IMR-90 (cell line): ENCODE results near the gene NUCB1. TPM values are rescaled to one million over a fixed set of nuclear protein-coding genes. Genes with fewer than 3 reads are reported as not detected.

Source experiments
- ATAC-seq: fragments of 200-7000 bp; cut with Tn5 transposase; 2 replicates; pipeline ENCODE4 v1.9.1; 2020; ENCODE audit warnings: low read depth, mild to moderate bottlenecking, moderate library complexity
- BruUV-seq: library from RNA; stranded (reverse); fragments of 400-500 nt; replicated peaks from 2 replicates; lab custom pipeline; 2021; lab: Mats Ljungman, UMichigan
- CTCF ChIA-PET: fragments of 300-600 bp; formaldehyde crosslinking; extraction: SDS; loops from one replicate; lab custom pipeline; 2021; ENCODE audit warnings: antibody characterized with exemption; lab: Yijun Ruan, JAX
- POLR2A ChIA-PET: fragments of 300-600 bp; sonication (Branson Sonifier 250); formaldehyde crosslinking; loops from one replicate; lab custom pipeline; 2022; ENCODE audit warnings: antibody characterized with exemption; ENCODE audit not compliant: unreplicated experiment; lab: Charles Lee
- DNase-seq: peaks from one replicate; pipeline ENCODE4 v3.0.0; 2013
- H2AFZ ChIP-seq: replicated peaks from 2 replicates; pipeline ENCODE3; 2013; ENCODE audit warnings: low read length, mild to moderate bottlenecking; ENCODE audit not compliant: poor library complexity
- H2AK5ac ChIP-seq: 2 replicates; pipeline ENCODE4 v1.6.1; 2013; ENCODE audit warnings: low read depth, low read length, inconsistent platforms
- H2AK9ac ChIP-seq: replicated peaks from 2 replicates; pipeline ENCODE3; 2013; ENCODE audit warnings: mild to moderate bottlenecking, low read depth, low read length, moderate library complexity; ENCODE audit not compliant: poor library complexity
- H2BK120ac ChIP-seq: 2 replicates; pipeline ENCODE4 v1.6.1; 2013; ENCODE audit warnings: low read depth, low read length, inconsistent platforms
- H2BK15ac ChIP-seq: 3 replicates; pipeline ENCODE4 v1.6.1; 2013; ENCODE audit warnings: low read depth, low read length, inconsistent platforms
- H2BK20ac ChIP-seq: 2 replicates; pipeline ENCODE4 v1.6.1; 2013; ENCODE audit warnings: low read depth, mild to moderate bottlenecking, inconsistent platforms, low read length, moderate library complexity
- H2BK5ac ChIP-seq: 2 replicates; pipeline ENCODE4 v1.6.1; 2013; ENCODE audit warnings: mild to moderate bottlenecking, low read depth, low read length, inconsistent platforms; ENCODE audit not compliant: poor library complexity, severe bottlenecking
- H3K14ac ChIP-seq: replicated peaks from 2 replicates; pipeline ENCODE4 v1.6.1; 2013; ENCODE audit warnings: low read depth, low read length, inconsistent platforms
- H3K18ac ChIP-seq: 2 replicates; pipeline ENCODE4 v1.6.1; 2013; ENCODE audit warnings: low read depth, low read length, control low read depth
- H3K23ac ChIP-seq: 2 replicates; pipeline ENCODE4 v1.6.1; 2013; ENCODE audit warnings: low read depth, low read length, inconsistent platforms
- H3K27ac ChIP-seq: 2 replicates; pipeline ENCODE4 v1.5.1; 2013; ENCODE audit warnings: mild to moderate bottlenecking, control low read depth, low read length; ENCODE audit not compliant: insufficient read depth
- H3K27me3 ChIP-seq: 2 replicates; pipeline ENCODE4 v1.6.1; 2013; ENCODE audit warnings: low read length; ENCODE audit not compliant: control insufficient read depth, insufficient read depth
- H3K36me3 ChIP-seq: 2 replicates; pipeline ENCODE4 v1.6.1; 2013; ENCODE audit warnings: low read length, mixed read lengths; ENCODE audit not compliant: control insufficient read depth, insufficient read depth
- H3K4ac ChIP-seq: 2 replicates; pipeline ENCODE4 v1.6.1; 2013; ENCODE audit warnings: low read depth, low read length, inconsistent platforms
- H3K4me1 ChIP-seq: 2 replicates; pipeline ENCODE4 v1.6.1; 2013; ENCODE audit warnings: low read length, mixed read lengths; ENCODE audit not compliant: control insufficient read depth, insufficient read depth
- H3K4me2 ChIP-seq: 2 replicates; pipeline ENCODE4 v1.6.1; 2013; ENCODE audit warnings: low read depth, mild to moderate bottlenecking, control low read depth, low read length, moderate library complexity
- H3K4me3 ChIP-seq: 2 replicates; pipeline ENCODE4 v1.5.1; 2013; ENCODE audit warnings: low read depth, mild to moderate bottlenecking, control low read depth, low read length, moderate library complexity; ENCODE audit not compliant: insufficient read depth
- H3K56ac ChIP-seq: 2 replicates; pipeline ENCODE4 v1.6.1; 2013; ENCODE audit warnings: low read length, inconsistent platforms; ENCODE audit not compliant: insufficient read depth; ENCODE audit errors: extremely low read depth
- H3K79me1 ChIP-seq, 2 experiments: 2 replicates each; pipeline ENCODE4 v1.6.1; 2013; ENCODE audit warnings: low read length in 2 of 2, inconsistent platforms in 1 of 2, low read depth in 1 of 2
- H3K9ac ChIP-seq: 2 replicates; pipeline ENCODE4 v1.6.1; 2013; ENCODE audit warnings: low read depth, low read length, control low read depth
- H3K9me1 ChIP-seq: 2 replicates; pipeline ENCODE4 v1.6.1; 2013; ENCODE audit warnings: low read length, inconsistent platforms; ENCODE audit not compliant: insufficient read depth
- H3K9me3 ChIP-seq: 2 replicates; pipeline ENCODE4 v1.6.1; 2013; ENCODE audit warnings: low read length; ENCODE audit not compliant: control insufficient read depth, insufficient read depth
- H4K20me1 ChIP-seq: 2 replicates; pipeline ENCODE4 v1.6.1; 2013; ENCODE audit warnings: low read length, inconsistent platforms; ENCODE audit not compliant: insufficient read depth
- H4K5ac ChIP-seq: 2 replicates; pipeline ENCODE4 v1.6.1; 2013; ENCODE audit warnings: mild to moderate bottlenecking, low read depth, low read length, control low read depth
- H4K8ac ChIP-seq, 2 experiments: 2 replicates each; pipeline ENCODE4 v1.6.1; 2013; ENCODE audit warnings: low read depth in 2 of 2, low read length in 2 of 2, control low read depth in 1 of 2, inconsistent platforms in 1 of 2
- H4K91ac ChIP-seq: 2 replicates; pipeline ENCODE4 v1.6.1; 2013; ENCODE audit warnings: low read depth, low read length, inconsistent platforms; ENCODE audit not compliant: insufficient read depth
- BHLHE40 ChIP-seq: fragments of 150-350 bp; IDR thresholded peaks from 2 replicates; pipeline ENCODE4 v1.6.1; 2016; ENCODE audit warnings: mild to moderate bottlenecking, low read depth, low read length
- CEBPB ChIP-seq: IDR thresholded peaks from 2 replicates; pipeline ENCODE4 v1.6.1; 2012; ENCODE audit warnings: low read depth, low read length, improper control_type of control experiment
- ELK1 ChIP-seq: fragments of 150-350 bp; IDR thresholded peaks from 2 replicates; pipeline ENCODE4 v1.6.1; 2016; ENCODE audit warnings: low read depth, mild to moderate bottlenecking, low read length, moderate library complexity, borderline replicate concordance
- MAFK ChIP-seq: IDR thresholded peaks from 2 replicates; pipeline ENCODE4 v1.6.1; 2012; ENCODE audit warnings: low read depth, low read length, improper control_type of control experiment
- MAZ ChIP-seq: IDR thresholded peaks from 2 replicates; pipeline ENCODE4 v1.6.1; 2012; ENCODE audit warnings: low read depth, mild to moderate bottlenecking, low read length, improper control_type of control experiment, moderate library complexity, borderline replicate concordance
- MXI1 ChIP-seq: IDR thresholded peaks from 2 replicates; pipeline ENCODE4 v1.6.1; 2012; ENCODE audit warnings: low read depth, mild to moderate bottlenecking, low read length, moderate library complexity, borderline replicate concordance
- POLR2A ChIP-seq: IDR thresholded peaks from 2 replicates; pipeline ENCODE4 v1.6.1; 2012; ENCODE audit warnings: mild to moderate bottlenecking, low read depth, low read length
- RAD21 ChIP-seq: IDR thresholded peaks from 2 replicates; pipeline ENCODE4 v1.6.1; 2012; ENCODE audit warnings: low read length, improper control_type of control experiment
- RCOR1 ChIP-seq: IDR thresholded peaks from 2 replicates; pipeline ENCODE4 v1.6.1; 2012; ENCODE audit warnings: mild to moderate bottlenecking, low read length, improper control_type of control experiment; ENCODE audit not compliant: insufficient replicate concordance
- SMC3 ChIP-seq: fragments of 150-350 bp; IDR thresholded peaks from 2 replicates; pipeline ENCODE4 v1.6.1; 2016; ENCODE audit warnings: low read depth, mild to moderate bottlenecking, antibody characterized with exemption, low read length, moderate library complexity
- WGBS, 2 experiments: methylation state at CpG; one replicate each; pipeline versions ENCODE4 v1.1.5 to v1.1.7; 2013; ENCODE audit warnings: missing lambda C conversion rate in 2 of 2; ENCODE audit not compliant: insufficient read length in 1 of 2; ENCODE audit errors: extremely low coverage in 2 of 2; 5-methylcytosine and 5-hydroxymethylcytosine counted together
- dilution Hi-C: fragments of 300-500 bp; cut with HindIII; formaldehyde crosslinking; loops from one replicate; pipeline ENCODE4 v1.14.3; 2018; ENCODE audit warnings: low sequenced_read_pairs; ENCODE audit not compliant: unreplicated experiment
- in situ Hi-C: fragments of 300-500 bp; cut with MboI; formaldehyde crosslinking; loops from 3 replicates; pipeline ENCODE4 v1.14.3; 2019; ENCODE audit warnings: low sequenced_read_pairs, inconsistent platforms, mixed read lengths
- intact Hi-C: fragments of 100-400 bp; cut with micrococcal nuclease; formaldehyde crosslinking; loops from 2 replicates; pipeline ENCODE4 v1.10.0; 2022
- polyA plus RNA-seq, 3 experiments: library from polyadenylated mRNA; depleted of rRNA; stranded (reverse); fragments of >200 nt; gene quantifications; 2 replicates each; pipeline ENCODE4 v1.2.3, GENCODE V29; 2012; ENCODE audit warnings: low replicate concordance in 1 of 3
- total RNA-seq: library from RNA; depleted of rRNA; stranded (reverse); fragments of >200 nt; gene quantifications from 2 replicates; pipeline ENCODE4 v1.2.3, GENCODE V29; 2012

The NUCB1 gene
- total and polyA plus RNA-seq, 2 of the 4 experiments (the other 2 are of a cell fraction), result 37.3 to 253 TPM

GRCh38 chr19:48859711-48860572, 40.2 kb upstream of the NUCB1 start:
- H3K9me3 ChIP-seq, result no peaks in the 10 kb centered on the region
- H4K20me1 ChIP-seq, result no peaks in the 10 kb centered on the region
- H2AK5ac ChIP-seq, result no peak overlapping the region
- no peak overlapping the region for H4K8ac ChIP-seq
- BruUV-seq, result no TSS peak
- H3K4me1 ChIP-seq, result no peaks in the 10 kb centered on the region
- no peak for TF ChIP-seq MAZ
- no peak for TF ChIP-seq ELK1
- TF ChIP-seq MXI1, result no peak
- no peak for TF ChIP-seq BHLHE40
- no peak for TF ChIP-seq SMC3
- no peak for TF ChIP-seq MAFK
- TF ChIP-seq CEBPB, result no peak
- TF ChIP-seq RAD21, result no peak
- TF ChIP-seq RCOR1, result no peak
- no peak for TF ChIP-seq POLR2A
- intact Hi-C loops, result no loop called here
- DNase-seq (no peak), ATAC-seq (no peak)
- 86% methylated on average over 18 of the region's 30 CpGs; no CpG with 5 or more reads in 1 of the 2 experiments for whole genome bisulfite sequencing, 2 experiments
- H3K36me3 ChIP-seq, result peaks cover 36% of the 10 kb centered on the region
- 0 out of 2 replicates have a peak, but pooled peaks cover 5% of the 10 kb centered on the region for H3K9me1 ChIP-seq
- no peak overlapping the region for H4K91ac ChIP-seq
- no peak overlapping the region for H3K56ac ChIP-seq
- H3K4ac ChIP-seq, result no peak overlapping the region
- no peak overlapping the region for H3K18ac ChIP-seq
- ChIA-PET POLR2A (no interaction called here), CTCF (no interaction called here)
- H3K27ac ChIP-seq, result no peak overlapping the region
- H2BK120ac ChIP-seq, result no peak overlapping the region
- no peak overlapping the region for H3K4me2 ChIP-seq
- no peak overlapping the region for H3K14ac ChIP-seq
- dilution Hi-C loops, result loop anchor here (10.0 kb wide), 1 partner anchor 55 kb away; no protein-coding TSS in a partner anchor
- H3K9ac ChIP-seq, result no peak overlapping the region
- no peak overlapping the region for H2BK5ac ChIP-seq
- in situ Hi-C loops, result no loop called here
- no peaks in the 10 kb centered on the region for H3K27me3 ChIP-seq
- no peak overlapping the region for H2BK20ac ChIP-seq
- H2AFZ ChIP-seq, result no peak overlapping the region
- H3K4me3 ChIP-seq, result no peak overlapping the region
- peaks cover under 1 to 11% of the 10 kb centered on the region in 2 experiments for H3K79me1 ChIP-seq
- H2AK9ac ChIP-seq, result no peak overlapping the region
- no peak overlapping the region for H2BK15ac ChIP-seq
- no peak overlapping the region for H3K23ac ChIP-seq
- H4K5ac ChIP-seq, result no peak overlapping the region
